Esophagus squamous epithelium (tissue), 4 donors: Measurements from ENCODE around the gene NAA80.

Experiments
- CTCF ChIP-seq, 6 experiments: fragments of 450-650 bp in 4 of 6; fragments of 200-600 bp in 2 of 6; sonication (generic) in 2 of 6; IDR thresholded peaks; one replicate each; pipeline ENCODE4 v1.5.1; 2016 to 2019; ENCODE audit warnings: antibody characterized with exemption in 6 of 6, mild to moderate bottlenecking in 4 of 6, moderate library complexity in 4 of 6
- POLR2A ChIP-seq, 4 donors: fragments of 450-650 bp; IDR thresholded peaks; one replicate each; pipeline ENCODE4 v1.6.1; 2017; ENCODE audit warnings: antibody characterized with exemption in 4 of 4, mild to moderate bottlenecking in 4 of 4, moderate library complexity in 3 of 4

- TF ChIP-seq CTCF (IDR thresholded peaks at IDR 0.05) (no peak), POLR2A (IDR thresholded peaks at IDR 0.05) (no peak)
Observed at GRCh38 chr3:50293079-50293801, 6.0 kb downstream of the NAA80 start.
